HG02763 (cell line): ENCODE data around the gene LPA.
"Not testable (repeated sequence)": the region's sequence is repeated elsewhere in the genome, so short reads cannot be mapped to it uniquely, and the experiment has no call there.

ENCODE experiments used
- ATAC-seq: cut with Tn5 transposase; IDR thresholded peaks from one replicate; pipeline ENCODE4 v1.9.1; 2021; ENCODE audit warnings: mild to moderate bottlenecking, moderate library complexity; ENCODE audit not compliant: unreplicated experiment

LPA gene

GRCh38 chr6:160667639-160668481 lies 3.8 kb upstream of the LPA start:
- ATAC-seq = peak; percentile 65

GRCh38 chr6:160662842-160663241 lies 1.2 kb downstream of the LPA start:
- no peak for ATAC-seq

GRCh38 chr6:160662429-160662828 lies 1.6 kb downstream of the LPA start:
- ATAC-seq = no peak

DNA sequence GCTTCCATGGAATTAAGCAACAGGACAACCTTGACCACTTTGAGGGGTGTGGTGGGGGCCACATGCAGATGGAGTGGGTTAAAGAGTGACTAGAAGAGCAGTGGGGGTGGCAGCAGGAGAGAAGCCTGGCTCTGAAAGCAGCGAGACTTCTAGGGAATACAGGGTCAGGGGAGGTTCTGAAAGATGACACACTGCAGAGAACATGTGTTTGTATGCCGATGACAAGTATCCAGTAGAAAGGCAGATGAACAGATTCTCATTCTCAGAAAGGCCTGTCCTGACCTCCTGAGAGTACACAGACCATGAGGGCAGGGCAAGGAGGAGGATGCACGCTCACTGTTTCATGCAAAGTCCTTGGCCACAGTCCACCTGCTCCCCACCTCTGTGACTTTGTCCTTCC lies 2.9 kb downstream of the LPA start:
- ATAC-seq = no peak

GRCh38 chr6:160659562-160659961 lies 4.5 kb downstream of the LPA start:
- no peak for ATAC-seq

- ATAC-seq = no peak
Observed at GRCh38 chr6:160634706-160635105, 29.4 kb downstream of the LPA start.

GRCh38 chr6:160595838-160596832 lies 67.9 kb downstream of the LPA start:
- no peak for ATAC-seq

GRCh38 chr6:160595297-160595696 lies 68.8 kb downstream of the LPA start:
- ATAC-seq = not testable (repeated sequence)

- no peak for ATAC-seq
Observed at GRCh38 chr6:160586374-160586773, 77.7 kb downstream of the LPA start.

- no peak for ATAC-seq
Observed at GRCh38 chr6:160583794-160584193, 80.3 kb downstream of the LPA start.

DNA sequence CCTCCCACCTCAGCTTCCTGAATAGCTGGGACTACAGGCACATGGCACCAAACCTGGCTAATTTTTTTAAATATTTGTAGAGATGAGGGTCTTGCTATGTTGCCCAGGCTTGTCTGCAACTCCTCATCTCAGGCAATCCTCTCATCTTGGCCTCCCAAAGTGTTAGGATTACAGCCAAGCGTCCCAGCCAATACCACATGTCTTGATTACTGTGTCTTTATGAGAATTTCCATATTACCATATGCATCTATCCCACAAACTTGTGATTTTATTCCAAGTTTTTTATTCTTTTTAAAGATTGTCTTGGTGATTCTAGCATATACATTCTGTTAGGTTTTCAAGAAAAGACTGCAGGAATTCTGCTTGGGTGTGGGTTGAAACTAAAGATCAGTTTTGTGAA lies 82.7 kb downstream of the LPA start:
- ATAC-seq = no peak

DNA sequence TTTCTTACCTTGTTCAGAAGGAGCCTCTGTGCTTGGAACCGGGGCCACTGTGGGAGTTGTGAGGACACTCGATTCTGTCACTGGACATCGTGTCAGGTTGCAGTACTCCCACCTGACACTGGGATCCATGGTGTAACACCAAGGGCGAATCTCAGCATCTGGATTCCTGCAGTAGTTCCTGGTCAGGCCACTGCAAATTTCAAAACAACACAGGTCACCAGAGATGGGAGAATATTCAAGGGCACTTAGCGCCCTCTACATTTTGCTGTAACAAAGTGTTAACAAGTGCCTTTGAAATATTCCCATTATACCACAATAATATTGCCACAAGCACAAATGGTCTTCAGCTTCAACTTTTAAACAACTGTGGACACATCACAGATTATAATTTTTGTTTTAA lies 85.6 kb downstream of the LPA start:
- ATAC-seq = not testable (repeated sequence)

- no peak for ATAC-seq
Observed at GRCh38 chr6:160573943-160574342, 90.1 kb downstream of the LPA start.

GRCh38 chr6:160571201-160571600 lies 92.9 kb downstream of the LPA start:
- ATAC-seq = not testable (repeated sequence)

DNA sequence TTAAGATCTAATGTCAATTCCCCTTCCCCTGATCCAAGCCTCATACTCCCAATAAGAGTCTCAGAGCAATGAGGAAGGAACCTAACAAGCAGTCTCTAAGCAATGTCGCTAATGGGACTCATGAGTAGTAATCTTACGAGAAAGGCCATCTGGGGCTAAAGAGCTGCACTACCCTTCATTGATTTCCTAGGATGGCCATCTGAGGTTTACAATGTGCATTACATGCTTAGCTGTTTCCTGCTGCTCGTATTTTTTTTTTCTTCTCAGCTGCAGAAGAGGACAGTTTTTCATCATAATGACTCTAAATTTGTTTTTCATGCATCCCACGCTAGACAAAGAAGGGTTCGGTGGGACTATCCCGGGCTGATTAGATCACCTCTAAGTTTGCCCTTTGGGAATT lies 119.3 kb downstream of the LPA start:
- ATAC-seq = no peak

- no peak for ATAC-seq
Observed at GRCh38 chr6:160535270-160535669, 128.8 kb downstream of the LPA start.

DNA sequence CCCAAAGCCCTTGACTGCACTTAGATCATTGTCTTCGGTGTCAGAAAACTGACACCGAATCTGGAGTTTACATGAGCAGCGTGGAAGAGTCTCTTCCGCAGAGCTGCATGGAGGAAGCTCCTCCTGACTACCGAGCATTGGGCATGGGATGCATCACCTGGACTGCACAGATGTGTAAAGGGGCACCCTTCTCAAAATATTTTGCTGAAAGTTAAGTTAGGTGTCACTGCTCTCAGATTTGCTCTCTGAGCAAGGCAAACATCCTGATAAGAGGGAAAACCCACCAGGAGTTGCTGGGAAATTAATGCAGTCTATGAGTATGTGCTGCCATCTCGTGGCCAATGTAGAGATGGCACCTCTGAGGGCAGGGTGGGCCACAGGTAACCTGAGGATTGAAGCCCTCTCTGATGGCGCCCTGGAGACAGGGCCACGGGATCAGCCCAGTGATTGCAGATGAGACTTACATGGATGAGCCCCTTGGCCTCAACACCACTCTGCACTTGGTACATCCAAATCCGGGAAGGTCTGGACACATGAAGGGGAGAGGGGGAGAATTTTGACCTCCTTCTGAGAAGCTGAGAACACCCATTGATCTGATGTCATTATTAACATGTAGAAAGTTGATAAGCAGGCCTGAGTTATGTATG lies 129.9 kb downstream of the LPA start:
- ATAC-seq = peak; percentile 74

DNA sequence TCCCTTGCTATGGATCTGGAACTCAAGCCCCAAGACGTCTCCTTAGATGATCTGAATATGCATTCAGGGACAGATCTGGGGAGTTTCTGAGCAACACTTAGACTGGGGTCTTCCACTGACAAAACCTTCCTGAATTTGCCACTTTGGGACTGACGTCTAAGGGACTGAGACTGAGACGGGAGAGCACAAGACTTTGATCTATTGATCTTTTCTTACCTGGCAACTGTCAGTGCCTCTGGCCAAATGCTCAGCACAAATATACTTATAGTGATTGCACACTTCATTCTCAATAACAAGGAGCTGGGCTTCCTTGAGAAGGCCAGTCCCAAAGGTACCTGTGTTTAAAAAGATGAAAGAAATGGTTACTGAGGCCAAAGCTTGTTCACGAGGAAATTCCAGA lies 131.8 kb downstream of the LPA start:
- no peak for ATAC-seq

DNA sequence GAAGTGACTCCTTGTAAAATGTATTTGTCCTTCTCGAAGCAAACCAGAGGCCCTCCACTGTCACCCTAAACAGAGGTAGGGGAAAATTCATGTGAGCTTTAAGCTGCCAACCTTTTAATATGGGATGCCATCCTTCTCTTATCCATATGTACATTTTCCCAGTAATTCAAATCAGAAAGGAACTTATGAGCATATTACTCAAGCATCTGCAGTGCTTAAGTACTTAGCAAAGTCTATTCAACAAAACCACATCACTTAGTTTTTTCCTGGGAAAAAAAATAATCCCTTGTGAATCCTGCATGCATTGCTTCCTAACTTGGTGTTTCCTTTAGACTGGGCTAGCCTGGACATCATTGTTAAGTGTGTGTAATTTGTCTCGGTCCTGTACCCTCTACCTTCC lies 132.2 kb downstream of the LPA start:
- no peak for ATAC-seq

DNA sequence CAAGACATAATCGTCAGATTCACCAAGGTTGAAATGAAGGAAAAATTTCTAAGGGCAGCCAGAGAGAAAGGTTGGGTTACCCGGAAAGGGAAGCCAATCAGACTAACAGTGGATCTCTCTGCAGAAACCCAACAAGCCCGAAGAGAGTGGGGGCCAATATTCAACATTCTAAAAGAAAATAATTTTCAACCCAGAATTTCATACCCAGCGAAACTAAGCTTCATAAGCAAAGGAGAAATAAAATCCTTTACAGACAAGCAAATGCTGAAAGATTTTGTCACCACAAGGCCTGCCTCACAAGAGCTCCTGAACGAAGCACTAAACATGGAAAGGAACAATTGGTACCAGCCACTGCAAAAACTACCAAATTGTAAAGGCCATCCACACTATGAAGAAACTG lies 134.6 kb downstream of the LPA start:
- not testable (repeated sequence) for ATAC-seq

GRCh38 chr6:160523223-160523622 lies 140.9 kb downstream of the LPA start:
- ATAC-seq = no peak
